Karpas-422 (cell line): ENCODE data around the gene LENEP. TPM values are rescaled to one million over a fixed set of nuclear protein-coding genes. Genes with fewer than 3 reads are reported as not detected.
A peak's percentile ranks its signal among the peaks of the same experiment; 100 is the strongest.
"Not testable (repeated sequence)": the region's sequence is repeated elsewhere in the genome, so short reads cannot be mapped to it uniquely, and the experiment has no call there.

Experiments
- DNase-seq: peaks from one replicate; pipeline ENCODE4 v3.0.0-alpha.2; 2015
- H2AFZ ChIP-seq: fragments of 200-600 bp; sonication (generic); 2 replicates; pipeline ENCODE4 v1.6.1; 2014; ENCODE audit warnings: antibody characterized with exemption, low read length, mixed read lengths
- H3K27ac ChIP-seq: fragments of 200-600 bp; sonication (generic); 2 replicates; pipeline ENCODE4 v1.5.1; 2014; ENCODE audit warnings: mild to moderate bottlenecking, low read length, moderate library complexity
- H3K27me3 ChIP-seq: fragments of 200-600 bp; sonication (generic); 2 replicates; pipeline ENCODE4 v1.6.1; 2014; ENCODE audit warnings: low read length, mixed read lengths
- H3K36me3 ChIP-seq: fragments of 200-600 bp; sonication (generic); 2 replicates; pipeline ENCODE4 v1.6.1; 2014; ENCODE audit warnings: low read length, mixed read lengths; ENCODE audit not compliant: insufficient read depth
- H3K4me1 ChIP-seq: fragments of 200-600 bp; sonication (generic); 2 replicates; pipeline ENCODE4 v1.6.1; 2014; ENCODE audit warnings: mild to moderate bottlenecking, low read length, mixed read lengths
- H3K4me2 ChIP-seq: fragments of 200-600 bp; sonication (generic); 2 replicates; pipeline ENCODE4 v1.6.1; 2014; ENCODE audit warnings: low read length, low read depth, mild to moderate bottlenecking; ENCODE audit not compliant: poor library complexity, severe bottlenecking
- H3K4me3 ChIP-seq: fragments of 200-600 bp; sonication (generic); 2 replicates; pipeline ENCODE4 v1.5.1; 2014; ENCODE audit warnings: mild to moderate bottlenecking, antibody characterized with exemption, low read length, mixed read lengths
- H3K79me2 ChIP-seq: fragments of 200-600 bp; sonication (generic); 2 replicates; pipeline ENCODE4 v1.6.1; 2014; ENCODE audit warnings: mild to moderate bottlenecking, low read length, mixed read lengths
- H3K9ac ChIP-seq: fragments of 200-600 bp; sonication (generic); 2 replicates; pipeline ENCODE4 v1.6.0; 2014; ENCODE audit warnings: low read length
- H3K9me2 ChIP-seq: fragments of 200-600 bp; sonication (generic), shearing (Covaris generic); replicated peaks from 2 replicates; pipeline ENCODE4 v1.6.0; 2014; ENCODE audit warnings: mild to moderate bottlenecking, low read length, moderate library complexity; ENCODE audit not compliant: insufficient read depth
- H3K9me3 ChIP-seq: fragments of 300-700, 200-600 bp; sonication (generic); 2 replicates; pipeline ENCODE4 v1.6.1; 2014; ENCODE audit warnings: low read length, mixed read lengths
- H4K20me1 ChIP-seq: fragments of 200-600 bp; sonication (generic); 2 replicates; pipeline ENCODE4 v1.6.1; 2014; ENCODE audit warnings: mild to moderate bottlenecking, antibody characterized with exemption, low read length, low read depth; ENCODE audit not compliant: insufficient read depth
- total RNA-seq: library from RNA; depleted of rRNA; stranded (reverse); fragments of >200 nt; shearing (Covaris generic); gene quantifications from 2 replicates; pipeline ENCODE4 v1.2.3, GENCODE V29; 2014; ENCODE audit warnings: low replicate concordance

LENEP gene
- total RNA-seq, 1 experiment from 2014 or later: 2.6 TPM

GRCh38 chr1:154988058-154988954 is 5.1 kb upstream of the LENEP start:
- Histone ChIP-seq H2AFZ (no peak overlapping the region), H3K79me2 (peaks cover 22% of the 10 kb centered on the region), H3K9me2 (no peaks in the 10 kb centered on the region), H3K4me3 (no peak overlapping the region), H3K9ac (no peak overlapping the region), H3K27me3 (no peaks in the 10 kb centered on the region), H3K36me3 (peaks cover 14% of the 10 kb centered on the region), H3K4me2 (no peak overlapping the region), H4K20me1 (no peaks in the 10 kb centered on the region), H3K27ac (no peak overlapping the region), H3K4me1 (peaks cover 9% of the 10 kb centered on the region), H3K9me3 (no peaks in the 10 kb centered on the region)
- no peak for DNase-seq

- no peak overlapping the region for H3K4me2 ChIP-seq
- H3K36me3 ChIP-seq: peaks cover 14% of the 10 kb centered on the region
- no peak overlapping the region for H3K9ac ChIP-seq
- no peak overlapping the region for H3K27ac ChIP-seq
- peaks cover 9% of the 10 kb centered on the region for H3K4me1 ChIP-seq
- no peak overlapping the region for H2AFZ ChIP-seq
- no peaks in the 10 kb centered on the region for H3K9me3 ChIP-seq
- H3K27me3 ChIP-seq: no peaks in the 10 kb centered on the region
- no peaks in the 10 kb centered on the region for H4K20me1 ChIP-seq
- DNase-seq: no peak
- peaks cover 12% of the 10 kb centered on the region for H3K79me2 ChIP-seq
- H3K4me3 ChIP-seq: no peak overlapping the region
- no peaks in the 10 kb centered on the region for H3K9me2 ChIP-seq
These were observed 4.1 kb upstream of the LENEP start for GRCh38 chr1:154989195-154989860.

GRCh38 chr1:154990276-154990675 is 3.1 kb upstream of the LENEP start:
- no peak overlapping the region for H3K4me2 ChIP-seq
- no peaks in the 10 kb centered on the region for H3K27me3 ChIP-seq
- H3K9me2 ChIP-seq: no peaks in the 10 kb centered on the region
- H3K27ac ChIP-seq: no peak overlapping the region
- peaks cover 4% of the 10 kb centered on the region; the same call in 1 of the 2 replicates for H3K79me2 ChIP-seq
- H2AFZ ChIP-seq: no peak overlapping the region
- H3K4me1 ChIP-seq: peaks cover 11% of the 10 kb centered on the region
- no peak overlapping the region for H3K4me3 ChIP-seq
- no peaks in the 10 kb centered on the region for H4K20me1 ChIP-seq
- no peaks in the 10 kb centered on the region for H3K9me3 ChIP-seq
- no peak for DNase-seq
- peaks cover 14% of the 10 kb centered on the region for H3K36me3 ChIP-seq
- no peak overlapping the region for H3K9ac ChIP-seq

GRCh38 chr1:154992721-154993571 is 440 bp upstream of the LENEP start:
- Histone ChIP-seq H3K27me3 (no peaks in the 10 kb centered on the region), H3K79me2 (no peaks in the 10 kb centered on the region), H3K9me2 (no peaks in the 10 kb centered on the region), H2AFZ (no peak overlapping the region), H3K9ac (no peak overlapping the region), H4K20me1 (no peaks in the 10 kb centered on the region), H3K4me1 (peaks cover 24% of the 10 kb centered on the region), H3K27ac (no peak overlapping the region), H3K9me3 (no peaks in the 10 kb centered on the region), H3K36me3 (peaks cover 6% of the 10 kb centered on the region), H3K4me3 (no peak overlapping the region), H3K4me2 (no peak overlapping the region)
- peak; percentile 60 for DNase-seq

- Histone ChIP-seq H3K36me3 (no peaks in the 10 kb centered on the region; the same call in none of the 2 replicates), H3K4me3 (no peak overlapping the region), H3K79me2 (no peaks in the 10 kb centered on the region), H3K9ac (no peak overlapping the region), H3K9me3 (no peaks in the 10 kb centered on the region), H3K27me3 (no peaks in the 10 kb centered on the region), H3K9me2 (no peaks in the 10 kb centered on the region), H4K20me1 (no peaks in the 10 kb centered on the region), H3K4me2 (no peak overlapping the region), H3K27ac (peak overlapping the region; percentile 6; the same call in 1 of the 2 replicates), H3K4me1 (peaks cover 32% of the 10 kb centered on the region), H2AFZ (no peak overlapping the region)
- no peak for DNase-seq
These were observed 842 bp downstream of the LENEP start for GRCh38 chr1:154994269-154994587.

GRCh38 chr1:154994591-154994990 is 1.2 kb downstream of the LENEP start:
- Histone ChIP-seq H4K20me1 (no peaks in the 10 kb centered on the region), H3K9me2 (no peaks in the 10 kb centered on the region), H3K4me3 (no peak overlapping the region), H3K9me3 (no peaks in the 10 kb centered on the region), H3K79me2 (no peaks in the 10 kb centered on the region), H3K27me3 (no peaks in the 10 kb centered on the region), H3K4me2 (no peak overlapping the region), H3K27ac (peak overlapping the region; percentile 45), H3K36me3 (no peaks in the 10 kb centered on the region; the same call in none of the 2 replicates), H2AFZ (no peak overlapping the region), H3K9ac (no peak overlapping the region), H3K4me1 (peaks cover 35% of the 10 kb centered on the region)
- DNase-seq: no peak

- H3K4me1 ChIP-seq: peaks cover 43% of the 10 kb centered on the region
- H3K36me3 ChIP-seq, H3K4me2 ChIP-seq, H3K4me3 ChIP-seq, H3K79me2 ChIP-seq, H3K9me2 ChIP-seq, H3K9me3 ChIP-seq, H3K9ac ChIP-seq, H4K20me1 ChIP-seq, H3K27me3 ChIP-seq, H2AFZ ChIP-seq: not testable (repeated sequence)
- peak; percentile 64 for DNase-seq
- H3K27ac ChIP-seq: peak overlapping the region; percentile 45; the same call in 1 of the 2 replicates
These were observed 2.1 kb downstream of the LENEP start for GRCh38 chr1:154995301-154995983.
